DMS114 treated with DMSO at 0.1 percent for 48 hours (cell line): ENCODE measurements around the gene CSPG4.
A peak's percentile ranks its signal among the peaks of the same experiment; 100 is the strongest.
"Not testable (repeated sequence)": the region's sequence is repeated elsewhere in the genome, so short reads cannot be mapped to it uniquely, and the experiment has no call there.

Source experiments
- DNase-seq: peaks from one replicate; lab custom pipeline; 2025; ENCODE audit not compliant: unreplicated experiment; lab: John Stamatoyannopoulos, UW

CSPG4 gene

GRCh38 chr15:75742346-75742745 lies 29.7 kb upstream of the CSPG4 start:
- not testable (repeated sequence) for DNase-seq

DNA sequence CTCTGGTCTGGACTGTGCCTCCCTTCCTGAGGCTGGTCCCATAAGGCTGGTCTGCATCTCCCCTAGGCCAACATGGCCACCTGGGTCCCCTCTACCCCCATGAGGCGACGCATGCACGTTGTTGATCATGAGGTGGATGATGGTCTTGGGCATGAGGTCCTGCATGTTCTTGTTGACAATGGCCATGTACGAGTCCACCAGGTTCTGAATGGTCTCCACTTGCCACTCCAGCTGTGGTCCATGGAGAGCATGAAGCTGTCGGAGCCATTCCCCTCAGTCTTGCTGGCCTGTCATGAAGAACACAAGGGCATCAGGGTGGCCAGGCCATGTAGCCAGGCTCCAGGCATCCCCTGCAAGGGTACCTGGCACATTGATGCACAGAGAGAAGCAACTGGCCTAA lies 27.1 kb upstream of the CSPG4 start:
- DNase-seq, result no peak

- peak; percentile 90 for DNase-seq
Measured at GRCh38 chr15:75738647-75739325, 26.1 kb upstream of the CSPG4 start.

DNA sequence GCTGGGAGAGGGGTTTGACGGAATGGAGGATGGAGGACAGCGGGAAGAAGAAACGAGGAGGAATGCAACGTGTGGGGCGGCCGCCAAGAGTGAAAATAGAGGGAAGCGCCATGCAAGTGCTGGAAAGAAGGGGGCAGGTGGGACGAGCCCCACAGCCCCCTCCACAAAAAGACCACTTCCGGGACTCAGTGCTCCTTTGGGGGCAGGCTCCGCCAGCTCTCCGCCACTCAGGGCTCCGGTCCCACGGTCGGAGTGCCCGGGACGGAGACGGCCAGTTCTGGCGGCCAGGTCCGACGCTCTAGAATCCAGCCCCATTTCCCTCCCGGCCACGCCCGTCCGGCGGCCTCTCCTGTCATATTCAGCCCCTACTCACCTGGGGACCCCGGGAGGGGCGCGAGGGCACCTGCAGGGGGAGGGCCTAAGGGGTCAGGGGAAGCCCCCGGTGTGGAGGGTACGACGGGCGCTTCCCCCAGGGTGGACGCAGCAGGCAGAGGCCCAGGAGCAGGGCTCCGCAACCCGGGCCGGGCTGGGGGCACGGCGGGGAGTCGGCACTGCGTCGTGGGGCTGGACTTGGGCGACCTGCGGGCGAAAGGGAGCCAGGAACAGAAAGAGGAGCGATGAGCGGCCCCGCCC lies 25.5 kb upstream of the CSPG4 start:
- no peak for DNase-seq

GRCh38 chr15:75737116-75738013 lies 24.7 kb upstream of the CSPG4 start:
- DNase-seq, result not testable (repeated sequence)

DNA sequence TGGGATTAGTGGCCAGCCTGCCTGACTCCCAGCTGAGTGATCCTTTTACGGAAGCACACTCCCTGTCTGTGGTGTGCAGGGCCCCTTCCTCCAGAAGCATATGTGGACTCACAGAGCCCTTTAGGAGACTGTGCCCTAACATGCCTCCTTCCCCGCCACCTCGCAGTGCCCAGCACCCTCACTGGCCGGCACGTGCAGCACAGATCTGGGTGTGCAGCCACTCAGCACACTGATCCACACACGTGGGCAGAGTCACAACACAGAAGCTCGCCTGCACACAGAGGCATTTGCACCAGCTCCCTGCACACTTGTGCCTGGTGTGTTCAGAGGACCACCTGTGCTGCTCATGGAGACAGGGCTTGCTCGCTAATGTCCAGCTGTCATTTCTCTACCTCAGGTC lies 23.6 kb upstream of the CSPG4 start:
- no peak for DNase-seq

- DNase-seq, result not testable (repeated sequence)
Measured at GRCh38 chr15:75734861-75735760, 22.5 kb upstream of the CSPG4 start.

- no peak for DNase-seq
Measured at GRCh38 chr15:75733761-75734651, 21.4 kb upstream of the CSPG4 start.

GRCh38 chr15:75732809-75733451 lies 20.3 kb upstream of the CSPG4 start:
- DNase-seq, result peak; percentile 54

GRCh38 chr15:75732177-75732808 lies 19.6 kb upstream of the CSPG4 start:
- no peak for DNase-seq

DNA sequence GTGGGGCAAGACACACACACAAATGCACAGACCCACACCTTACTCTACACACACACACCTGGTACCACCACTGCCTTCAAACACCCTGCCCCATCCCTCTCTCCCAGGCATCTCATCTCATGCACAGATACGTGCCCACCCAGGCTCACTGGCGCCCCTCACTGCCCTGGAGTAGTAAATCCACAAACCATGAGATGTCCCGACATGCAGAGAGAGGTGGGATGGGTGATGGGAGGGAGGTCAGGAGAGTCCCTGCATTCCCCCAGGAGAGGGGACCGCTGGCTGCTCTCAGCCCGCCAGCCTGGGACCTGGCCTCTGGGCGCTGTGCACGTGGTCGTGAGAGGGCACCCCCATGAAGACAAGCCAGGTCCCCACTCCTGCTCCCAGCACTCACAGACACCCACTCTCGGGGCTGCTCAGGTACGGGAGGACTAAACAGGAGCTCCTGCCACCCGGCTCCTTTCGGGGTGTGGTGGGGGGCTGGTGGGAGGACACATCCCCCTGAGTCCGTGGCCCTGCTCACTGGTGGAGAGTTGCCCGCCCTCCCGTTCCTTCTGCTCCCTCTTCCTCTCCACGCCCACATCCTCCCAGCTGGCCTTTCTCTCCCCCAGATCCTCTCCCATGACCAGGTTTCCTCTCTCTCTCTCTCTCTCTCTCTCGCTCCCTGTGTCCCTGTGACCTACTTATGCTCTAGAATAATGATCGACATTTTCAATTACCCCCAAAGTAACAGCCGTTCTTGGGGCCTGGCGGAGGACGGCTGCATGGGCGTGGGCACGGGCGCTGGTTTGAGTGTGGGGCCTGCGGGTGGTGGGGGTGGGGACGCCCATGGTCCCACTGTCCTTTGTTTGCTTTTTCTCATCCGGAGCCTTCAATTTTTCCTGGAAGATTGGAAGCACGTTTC lies 18.9 kb upstream of the CSPG4 start:
- no peak for DNase-seq

DNA sequence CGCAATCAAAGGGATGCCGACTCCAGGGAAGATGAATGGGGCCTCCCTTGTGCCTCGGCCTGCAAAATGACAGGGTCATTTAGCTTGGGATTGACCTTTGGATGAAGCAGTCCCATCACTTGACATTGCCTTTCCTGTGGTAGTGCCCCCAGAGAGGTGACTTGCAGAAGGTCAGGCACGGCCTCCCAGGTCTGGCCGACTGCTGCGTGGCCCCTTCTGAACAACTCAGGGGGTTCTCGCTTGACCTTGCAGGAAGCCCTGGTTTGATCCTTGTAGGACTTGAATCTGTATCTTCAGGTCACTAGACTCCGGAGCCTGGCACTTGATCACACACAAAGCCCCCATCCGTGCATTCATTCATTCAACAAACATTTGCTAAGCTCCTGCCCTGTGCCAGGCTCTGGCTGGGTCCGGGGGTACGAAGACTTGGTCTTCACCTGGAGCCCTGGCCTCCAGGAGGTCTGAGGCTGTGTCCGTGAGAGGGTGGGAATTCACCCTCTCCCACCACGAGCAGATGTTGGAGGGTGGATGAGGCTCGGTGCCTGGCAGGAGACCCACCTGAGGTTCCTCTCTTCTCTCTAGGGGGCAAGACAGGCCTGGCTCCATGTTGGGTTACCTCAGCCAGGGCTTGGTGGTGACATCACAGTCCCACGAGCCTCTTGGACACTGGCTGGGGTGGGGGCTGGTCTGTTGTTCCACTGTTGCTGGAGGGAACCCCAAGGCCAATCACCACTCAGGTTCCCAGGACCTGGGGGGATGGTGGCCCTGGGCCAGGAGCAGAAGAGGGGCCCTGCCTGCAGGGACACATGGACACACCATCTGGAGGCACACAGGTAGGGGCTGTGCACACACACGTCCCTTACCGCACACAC lies 18.0 kb upstream of the CSPG4 start:
- not testable (repeated sequence) for DNase-seq

GRCh38 chr15:75729326-75730069 lies 16.9 kb upstream of the CSPG4 start:
- no peak for DNase-seq

GRCh38 chr15:75727851-75728715 lies 15.4 kb upstream of the CSPG4 start:
- DNase-seq, result peak; percentile 49

- DNase-seq, result no peak
Measured at GRCh38 chr15:75727031-75727531, 14.4 kb upstream of the CSPG4 start.
